COLO829 (cell line): Measurements from ENCODE around the gene ZNF280D.

Experiments
- DNase-seq: peaks from one replicate; pipeline ENCODE4 v3.0.0; 2012; ENCODE audit warnings: low spot score

Gene ZNF280D

GRCh38 chr15:56752986-56753385 lies 19.7 kb upstream of the ZNF280D start:
- DNase-seq: no peak

- DNase-seq: no peak
These were observed 16.7 kb upstream of the ZNF280D start for GRCh38 chr15:56749982-56750381.

GRCh38 chr15:56744701-56745683 lies 11.7 kb upstream of the ZNF280D start:
- no peak for DNase-seq

- DNase-seq: no peak
These were observed 8.2 kb upstream of the ZNF280D start for GRCh38 chr15:56741541-56741940.

- DNase-seq: no peak
These were observed 6.8 kb upstream of the ZNF280D start for GRCh38 chr15:56739964-56740640.

GRCh38 chr15:56739474-56739873 lies 6.2 kb upstream of the ZNF280D start:
- DNase-seq: no peak

GRCh38 chr15:56737791-56738190 lies 4.5 kb upstream of the ZNF280D start:
- DNase-seq: no peak

GRCh38 chr15:56736881-56737707 lies 3.8 kb upstream of the ZNF280D start:
- peak; percentile 37 for DNase-seq

GRCh38 chr15:56736308-56736707 lies 3.0 kb upstream of the ZNF280D start:
- peak; percentile 13 for DNase-seq

- no peak for DNase-seq
These were observed 2.3 kb upstream of the ZNF280D start for GRCh38 chr15:56735589-56735988.

GRCh38 chr15:56734013-56734635 lies 815 bp upstream of the ZNF280D start:
- no peak for DNase-seq

- DNase-seq: no peak
These were observed 498 bp downstream of the ZNF280D start for GRCh38 chr15:56732886-56733135.

- DNase-seq: no peak
These were observed 999 bp downstream of the ZNF280D start for GRCh38 chr15:56732135-56732885.

- no peak for DNase-seq
These were observed 1.8 kb downstream of the ZNF280D start for GRCh38 chr15:56731548-56731947.

- no peak for DNase-seq
These were observed 3.7 kb downstream of the ZNF280D start for GRCh38 chr15:56729561-56729960.

GRCh38 chr15:56725386-56725785 lies 7.9 kb downstream of the ZNF280D start:
- no peak for DNase-seq

GRCh38 chr15:56724232-56724631 lies 9.1 kb downstream of the ZNF280D start:
- no peak for DNase-seq

GRCh38 chr15:56723787-56724186 lies 9.5 kb downstream of the ZNF280D start:
- DNase-seq: no peak

GRCh38 chr15:56719774-56720555 lies 13.3 kb downstream of the ZNF280D start:
- no peak for DNase-seq

- no peak for DNase-seq
These were observed 14.2 kb downstream of the ZNF280D start for GRCh38 chr15:56719021-56719612.
